ENCODE measurements around the gene LBHD2. TPM values are rescaled to one million over a fixed set of nuclear protein-coding genes. Genes with fewer than 3 reads are reported as not detected.

The LBHD2 gene
- total and polyA plus RNA-seq, 7 donors = 0.17 TPM; not detected in 6

DNA sequence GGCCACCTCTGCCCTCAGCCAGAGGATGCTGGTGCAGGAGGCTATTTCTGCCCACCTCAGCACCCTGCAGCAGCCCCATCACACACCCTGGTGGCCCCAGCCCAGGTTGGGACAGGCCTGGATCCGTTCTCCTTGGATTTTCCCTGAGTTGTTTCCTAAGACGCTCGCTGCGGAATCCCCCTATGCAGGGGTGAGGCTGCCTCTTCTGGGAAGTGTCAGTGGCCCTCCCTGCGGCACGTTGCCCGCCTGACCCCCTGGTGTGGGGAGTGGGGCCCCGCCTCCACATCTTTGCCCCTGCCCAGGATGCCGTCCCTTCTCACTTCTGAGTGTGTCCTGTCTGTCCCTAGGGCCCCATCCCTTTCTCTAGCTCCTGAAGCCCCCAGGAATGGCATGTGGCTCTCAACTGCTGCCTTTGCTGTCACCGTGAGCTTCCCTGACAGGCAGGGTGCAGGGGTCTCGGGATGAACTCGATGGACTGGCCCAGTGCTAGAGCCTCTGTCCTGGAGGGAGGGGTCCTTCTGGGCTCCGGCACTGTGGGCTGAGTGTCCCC is 9.9 kb downstream of the LBHD2 start:
- intact Hi-C loops (cut with DNase I) = no loop called here
- Histone ChIP-seq H3K4me1 (peaks cover 0 to 11% (median 10%) of the 10 kb centered on the region in 4 donors), H3K4me3 (peak overlapping the region in 2 of 4 donors; percentile 5 to 27), H3K27me3 (peaks cover 0 to 6% (median 0%) of the 10 kb centered on the region in 3 donors), H3K36me3 (no peaks in the 10 kb centered on the region), H3K9me3 (no peaks in the 10 kb centered on the region), H3K27ac (peak overlapping the region; percentile 48 to 66 (median 52))
- DNase-seq = no peak
- WGBS, 2 donors = 54 to 71% methylated on average over 13 of the region's 13 CpGs
- TF ChIP-seq POLR2A (IDR thresholded peaks at IDR 0.05) = no peak
- no peak for TF ChIP-seq EP300 (IDR thresholded peaks at IDR 0.05)
- TF ChIP-seq, protein P1, sequence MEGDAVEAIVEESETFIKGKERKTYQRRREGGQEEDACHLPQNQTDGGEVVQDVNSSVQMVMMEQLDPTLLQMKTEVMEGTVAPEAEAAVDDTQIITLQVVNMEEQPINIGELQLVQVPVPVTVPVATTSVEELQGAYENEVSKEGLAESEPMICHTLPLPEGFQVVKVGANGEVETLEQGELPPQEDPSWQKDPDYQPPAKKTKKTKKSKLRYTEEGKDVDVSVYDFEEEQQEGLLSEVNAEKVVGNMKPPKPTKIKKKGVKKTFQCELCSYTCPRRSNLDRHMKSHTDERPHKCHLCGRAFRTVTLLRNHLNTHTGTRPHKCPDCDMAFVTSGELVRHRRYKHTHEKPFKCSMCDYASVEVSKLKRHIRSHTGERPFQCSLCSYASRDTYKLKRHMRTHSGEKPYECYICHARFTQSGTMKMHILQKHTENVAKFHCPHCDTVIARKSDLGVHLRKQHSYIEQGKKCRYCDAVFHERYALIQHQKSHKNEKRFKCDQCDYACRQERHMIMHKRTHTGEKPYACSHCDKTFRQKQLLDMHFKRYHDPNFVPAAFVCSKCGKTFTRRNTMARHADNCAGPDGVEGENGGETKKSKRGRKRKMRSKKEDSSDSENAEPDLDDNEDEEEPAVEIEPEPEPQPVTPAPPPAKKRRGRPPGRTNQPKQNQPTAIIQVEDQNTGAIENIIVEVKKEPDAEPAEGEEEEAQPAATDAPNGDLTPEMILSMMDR (IDR thresholded peaks at IDR 0.05) = no peak
- TF ChIP-seq POLR2AphosphoS5 (IDR thresholded peaks at IDR 0.05) = no peak

DNA sequence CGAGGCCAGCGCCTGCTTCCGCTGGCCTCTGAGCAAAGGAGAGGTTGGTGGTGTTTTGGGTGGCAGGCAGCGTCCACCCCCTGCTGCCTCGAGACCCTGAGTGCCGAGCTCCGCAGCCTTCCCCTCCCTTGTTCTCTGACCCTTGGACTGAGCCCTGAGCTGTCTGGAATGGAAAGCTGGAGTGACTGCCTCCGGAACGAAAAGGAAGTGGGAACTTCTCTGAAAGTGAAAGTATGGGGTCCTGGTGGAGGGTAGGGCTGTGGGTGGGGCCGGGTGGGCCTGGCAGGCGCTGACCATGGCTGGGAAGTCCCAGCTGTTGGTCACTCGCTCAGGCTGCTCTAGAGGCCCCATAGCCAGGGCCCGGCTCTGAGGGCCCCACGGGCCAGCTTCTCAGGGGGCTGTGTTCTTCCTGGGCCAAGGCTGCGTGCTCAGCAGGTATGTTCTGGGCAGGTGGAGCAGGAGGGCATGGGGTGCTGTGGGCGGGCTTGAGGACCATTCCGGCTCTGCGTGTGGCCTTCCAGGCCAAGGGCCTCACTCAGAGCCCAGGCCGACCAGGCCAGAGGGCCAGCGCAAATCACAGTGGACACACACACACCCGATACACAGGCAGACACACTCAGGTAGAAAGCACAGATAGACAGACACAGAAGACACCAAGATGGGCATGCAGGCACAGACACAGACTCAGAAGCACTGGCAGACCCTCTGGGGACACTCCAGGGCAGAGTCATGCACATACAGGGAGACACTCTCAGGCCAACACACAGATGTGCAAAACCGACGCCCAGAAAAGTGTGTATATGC is 10.6 kb downstream of the LBHD2 start, which contains the start of gene EXOC3L4:
Gene EXOC3L4 (plus strand): TSS at position 320 of the 804 bp plus-strand sequence. CDS start 5,495 bp downstream, outside the sequence.
- Histone ChIP-seq H3K9me3 (no peaks in the 10 kb centered on the region), H3K27me3 (peaks cover 0 to 6% (median 0%) of the 10 kb centered on the region in 3 donors), H3K36me3 (no peaks in the 10 kb centered on the region), H3K4me3 (peak within 1 kb of the TSS in 3 of 4 donors; percentile 4 to 27 (median 5)), H3K27ac (peak within 1 kb of the TSS; percentile 48 to 66 (median 52)), H3K4me1 (peaks cover 0 to 11% (median 10%) of the 10 kb centered on the region in 4 donors)
- no peak for DNase-seq
- intact Hi-C loops (cut with DNase I) = no loop called here
- TF ChIP-seq, protein P1 (IDR thresholded peaks at IDR 0.05) = no peak
- TF ChIP-seq EP300 (IDR thresholded peaks at IDR 0.05) (no peak), POLR2AphosphoS5 (IDR thresholded peaks at IDR 0.05) (no peak), POLR2A (IDR thresholded peaks at IDR 0.05) (no peak)
- 11 to 52% methylated on average over 23 of the region's 23 CpGs for WGBS, 2 donors

DNA sequence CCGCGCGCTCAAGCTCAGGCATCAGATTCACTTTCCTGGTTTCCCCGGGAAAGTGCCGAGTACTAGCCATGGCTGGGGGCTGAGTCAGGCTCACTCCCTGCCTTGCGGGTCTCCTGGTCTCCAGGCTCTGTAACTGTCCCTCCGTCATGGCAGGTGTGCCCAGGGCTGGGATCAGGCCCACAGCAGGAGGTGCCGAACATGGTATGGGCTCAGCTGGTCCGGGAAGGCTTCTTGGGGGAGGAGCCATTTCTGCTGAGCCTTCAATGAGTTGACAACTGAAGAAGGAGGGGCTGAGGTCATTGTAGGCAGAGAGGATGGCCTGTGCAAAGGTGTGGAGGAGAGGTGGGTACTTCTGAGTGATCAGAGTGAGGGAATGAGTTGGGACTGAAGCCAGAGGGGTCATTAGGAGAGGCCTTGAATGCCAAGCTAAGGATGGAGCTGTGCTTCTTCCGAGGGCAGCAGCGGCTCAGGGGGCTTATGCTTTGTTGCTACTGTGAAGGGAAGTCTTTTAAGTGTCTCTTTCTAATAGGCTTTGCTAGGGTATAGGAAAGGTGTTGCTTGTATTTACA is 11.3 kb downstream of the LBHD2 start:
- intact Hi-C loops (cut with DNase I) = no loop called here
- no peak for DNase-seq
- Histone ChIP-seq H3K27ac (peak overlapping the region in 3 of 4 donors; percentile 48 to 66 (median 49)), H3K36me3 (no peaks in the 10 kb centered on the region), H3K4me1 (peaks cover 0 to 11% (median 10%) of the 10 kb centered on the region in 4 donors), H3K9me3 (no peaks in the 10 kb centered on the region), H3K4me3 (no peak overlapping the region), H3K27me3 (peaks cover 0 to 9% (median 0%) of the 10 kb centered on the region in 3 donors)
- TF ChIP-seq POLR2AphosphoS5 (IDR thresholded peaks at IDR 0.05) = no peak
- TF ChIP-seq EP300 (IDR thresholded peaks at IDR 0.05) = no peak
- no peak for TF ChIP-seq POLR2A (IDR thresholded peaks at IDR 0.05)
- TF ChIP-seq, protein P1 (IDR thresholded peaks at IDR 0.05) = no peak
- 25 to 66% methylated on average over 11 of the region's 11 CpGs for WGBS, 2 donors

DNA sequence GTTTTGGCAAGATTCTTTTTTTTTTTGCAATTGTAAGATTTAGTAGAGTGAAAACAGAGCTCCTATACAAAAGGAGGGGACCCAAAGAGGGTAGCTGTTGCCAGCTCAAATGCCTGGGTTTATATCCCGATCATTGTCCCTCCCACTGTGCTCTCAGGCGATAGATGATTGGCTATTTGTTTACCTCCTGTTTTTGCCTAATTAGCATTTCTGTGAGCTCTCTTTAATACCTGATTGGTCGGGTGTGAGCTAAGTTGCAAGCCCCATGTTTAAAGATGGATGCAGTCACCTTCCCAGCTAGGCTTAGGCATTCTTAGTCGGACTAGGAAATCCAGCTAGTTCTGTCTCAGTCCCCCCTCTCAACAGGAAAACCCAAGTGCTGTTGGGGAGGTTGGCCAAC is 12.4 kb downstream of the LBHD2 start:
- TF ChIP-seq POLR2AphosphoS5 (IDR thresholded peaks at IDR 0.05) (no peak), POLR2A (IDR thresholded peaks at IDR 0.05) (no peak), EP300 (IDR thresholded peaks at IDR 0.05) (no peak)
- TF ChIP-seq, protein P1 (IDR thresholded peaks at IDR 0.05) = no peak
- Histone ChIP-seq H3K4me3 (no peak overlapping the region), H3K27me3 (peaks cover under 1 to 13% (median under 1%) of the 10 kb centered on the region in 3 donors), H3K9me3 (no peaks in the 10 kb centered on the region), H3K27ac (no peak overlapping the region), H3K4me1 (peaks cover 0 to 5% (median 5%) of the 10 kb centered on the region in 4 donors), H3K36me3 (no peaks in the 10 kb centered on the region)
- WGBS, 2 donors = 86 to 90% methylated on average over 4 of the region's 4 CpGs
- DNase-seq = no peak
- intact Hi-C loops (cut with DNase I) = no loop called here
